RCC 7860 (cell line): ENCODE results near the gene ARHGAP28.
"Not testable (repeated sequence)": the region's sequence is repeated elsewhere in the genome, so short reads cannot be mapped to it uniquely, and the experiment has no call there.

Source experiments
- DNase-seq: peaks from one replicate; pipeline ENCODE4 v3.0.0-alpha.2; 2015; ENCODE audit warnings: low spot score
- FAIRE-seq: peaks from 2 replicates; lab custom pipeline; 2012; peaks lifted over from hg19 to GRCh38; lab: Jason Lieb, UNC

Gene ARHGAP28

DNA sequence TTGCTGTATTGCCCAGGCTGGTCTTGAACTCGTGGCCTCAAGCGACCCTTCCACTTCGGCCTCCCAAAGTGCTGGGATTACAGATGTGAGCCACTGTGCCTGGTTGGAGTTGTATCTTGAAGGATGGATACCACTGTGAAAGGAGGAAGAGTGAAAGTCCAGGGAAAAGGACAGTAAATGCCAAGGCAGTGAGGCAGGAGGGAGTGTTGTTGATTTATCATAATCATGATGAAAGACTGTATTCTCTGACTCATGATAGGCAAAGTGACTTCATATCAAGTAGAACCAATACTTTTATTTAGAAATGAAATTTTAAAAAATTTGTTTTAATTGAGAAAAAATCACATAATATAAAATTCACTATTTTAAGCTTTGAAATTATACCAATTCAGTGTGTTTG lies 162.3 kb downstream of the ARHGAP28 start:
- DNase-seq: no peak
- no peak for FAIRE-seq

- DNase-seq (peak; percentile 50), FAIRE-seq (peak; percentile 50)
Observed at GRCh38 chr18:6901286-6901926, 171.9 kb downstream of the ARHGAP28 start.

- FAIRE-seq (peak; percentile 42), DNase-seq (peak; percentile 67)
Observed at GRCh38 chr18:6917072-6917471, 187.6 kb downstream of the ARHGAP28 start.

DNA sequence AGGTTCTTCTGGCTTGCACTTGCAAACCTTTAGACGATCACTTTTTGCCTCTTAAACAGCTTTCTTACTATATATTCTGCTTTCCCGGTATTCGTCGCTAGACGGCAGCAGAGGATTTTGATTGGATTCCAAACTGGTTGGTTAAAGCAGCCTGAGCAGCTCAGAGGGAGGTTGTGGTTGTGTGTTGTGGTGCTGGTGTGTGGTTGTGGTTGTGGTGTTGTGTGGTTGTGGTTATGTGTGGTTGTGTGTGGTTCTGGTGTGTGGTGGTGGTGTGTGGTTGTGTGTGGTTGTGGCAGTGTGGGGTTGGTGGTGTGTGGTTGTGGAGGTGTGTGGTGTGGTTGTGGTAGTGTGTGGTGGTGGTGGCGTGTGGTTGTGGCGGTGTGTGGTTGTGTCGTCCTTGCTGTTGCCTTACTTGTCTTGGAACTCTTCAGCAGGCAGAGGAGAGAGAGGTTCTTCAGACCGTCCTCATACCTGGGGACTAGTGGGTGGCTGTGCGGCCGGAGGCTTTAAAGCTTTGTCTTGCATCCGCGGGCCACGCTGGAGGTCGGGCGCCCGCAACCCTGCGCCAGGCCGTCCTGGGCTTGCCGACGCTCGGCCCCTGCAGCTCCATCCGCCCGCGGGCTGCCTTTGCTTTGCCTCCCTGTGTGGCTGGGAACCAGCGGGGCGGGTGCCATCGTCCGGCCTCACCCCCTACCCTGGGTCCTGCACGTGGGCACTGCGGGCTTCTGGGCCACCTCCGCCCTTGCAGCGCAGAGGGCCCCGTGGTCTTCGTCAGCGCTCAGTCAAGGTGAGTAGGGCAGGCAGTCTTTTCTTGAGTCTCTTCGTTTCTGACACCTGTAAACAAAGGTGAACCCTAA lies 190.8 kb downstream of the ARHGAP28 start:
- FAIRE-seq: no peak
- DNase-seq: peak; percentile 49

DNA sequence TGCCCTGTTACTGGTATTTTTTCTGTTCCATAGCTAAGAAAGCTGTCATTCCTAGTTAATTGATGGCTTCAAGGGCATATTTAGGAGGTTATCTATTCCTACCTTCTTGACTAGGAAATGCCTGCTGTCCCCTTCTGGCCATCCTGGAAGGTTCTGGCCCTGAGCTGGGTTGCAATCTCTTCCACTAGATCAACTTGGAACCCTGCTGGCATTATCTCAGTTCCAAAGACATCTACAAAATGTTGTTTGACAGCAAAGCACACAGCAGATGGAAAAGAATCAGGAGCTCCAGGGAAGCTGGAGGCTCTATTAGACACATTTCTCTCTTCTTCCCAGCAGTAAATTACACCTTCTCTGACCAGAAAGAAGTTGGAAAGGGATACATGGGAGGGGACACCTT lies 192.1 kb downstream of the ARHGAP28 start:
- FAIRE-seq: no peak

DNA sequence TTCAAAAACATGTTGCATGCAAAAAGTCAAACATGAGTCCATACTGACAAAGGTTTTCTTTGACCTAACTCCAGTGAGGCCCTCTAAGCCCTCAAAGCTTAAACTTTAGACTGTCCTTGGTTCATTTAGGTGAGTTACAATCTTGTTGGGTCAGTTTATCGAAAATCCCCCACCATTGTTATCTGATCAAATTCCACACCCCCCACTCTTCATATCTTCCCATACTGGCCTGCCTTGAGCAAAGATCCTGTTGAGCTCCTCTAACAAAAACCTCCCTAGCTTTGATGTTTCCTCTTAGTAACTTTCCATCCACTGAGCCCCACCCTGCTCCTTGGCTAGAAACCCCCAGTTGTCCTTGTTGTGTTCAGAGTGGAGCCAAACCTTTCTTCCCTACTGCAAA lies 193.7 kb downstream of the ARHGAP28 start:
- no peak for DNase-seq
- no peak for FAIRE-seq

More for the DNA sequence above, 192.1 kb downstream of the ARHGAP28 start:
- DNase-seq: no peak

DNA sequence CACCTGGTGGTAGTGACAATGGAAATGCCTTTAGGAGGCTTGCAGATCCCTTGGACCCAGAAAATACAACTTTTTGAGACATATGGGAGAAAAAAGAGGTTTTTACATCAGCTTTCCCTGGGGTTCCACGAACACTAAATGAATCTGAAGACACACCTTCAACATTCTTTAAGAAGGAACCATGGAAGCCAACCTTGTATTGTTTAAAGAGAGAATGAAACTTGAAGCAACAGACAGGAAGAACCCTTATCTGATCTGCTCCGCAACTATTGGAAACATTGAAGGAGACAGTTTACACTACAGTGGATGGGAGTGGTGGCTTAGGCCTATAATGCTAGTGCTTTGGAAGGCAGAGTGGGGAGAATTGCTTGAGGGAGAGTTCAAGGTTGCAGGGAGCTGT lies 197.6 kb downstream of the ARHGAP28 start:
- no peak for FAIRE-seq

DNA sequence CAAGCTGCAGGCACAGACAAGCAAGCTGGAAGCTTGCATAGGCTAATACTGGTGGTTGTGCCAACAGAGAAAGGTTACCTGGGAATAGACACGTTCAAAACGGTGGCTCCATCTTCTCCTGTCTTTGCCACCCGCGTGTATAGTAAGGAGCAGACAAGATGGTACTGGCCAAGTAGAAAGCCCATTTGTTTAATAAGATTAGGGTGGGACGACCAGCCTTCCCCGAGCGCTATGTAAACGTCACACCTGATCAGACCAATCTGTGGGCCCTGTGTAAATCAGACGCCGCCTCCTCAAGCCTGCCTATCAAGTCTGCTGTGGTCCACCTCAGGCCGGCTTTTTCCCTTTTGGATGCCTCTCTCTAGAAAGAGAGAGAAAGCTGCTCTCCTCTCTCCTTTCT lies 198.8 kb downstream of the ARHGAP28 start:
- no peak for DNase-seq
- FAIRE-seq: no peak

More for the DNA sequence above, 197.6 kb downstream of the ARHGAP28 start:
- DNase-seq: no peak

DNA sequence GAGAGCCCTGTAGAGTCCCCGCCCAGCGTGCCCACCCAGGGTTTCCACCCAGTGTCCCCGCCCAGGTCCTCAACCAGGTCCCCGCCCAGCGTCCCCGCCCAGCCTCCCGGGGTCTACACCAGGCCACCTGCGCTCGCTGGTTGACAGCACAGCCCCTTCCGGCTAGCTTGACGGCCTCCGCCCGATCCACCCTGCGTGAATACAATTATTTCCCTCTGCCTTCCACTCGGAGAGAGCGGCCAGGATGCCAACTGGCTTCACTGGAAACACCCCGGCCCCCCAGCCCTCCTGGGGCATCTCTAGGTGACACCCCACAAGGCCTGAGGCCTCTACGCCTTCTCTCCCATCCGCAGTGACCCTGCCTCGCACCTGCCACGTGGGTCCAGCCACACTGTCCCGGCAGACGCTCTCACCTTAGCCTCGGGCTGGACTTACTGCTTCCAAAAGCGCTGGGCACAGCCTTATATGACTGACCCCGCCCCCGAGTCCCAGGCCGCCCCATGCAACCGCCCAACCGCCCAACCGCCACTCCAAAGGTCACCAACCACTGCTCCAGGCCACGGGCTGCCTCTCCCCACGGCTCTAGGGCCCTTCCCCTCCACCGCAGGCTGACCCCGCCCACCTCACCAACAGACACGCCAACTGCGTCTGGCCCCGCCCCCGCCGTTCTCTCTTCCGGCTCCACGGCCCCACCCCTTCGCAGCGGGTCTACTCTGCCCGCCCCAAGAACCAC lies 200.0 kb downstream of the ARHGAP28 start:
- no peak for DNase-seq
- FAIRE-seq: no peak

GRCh38 chr18:6934859-6935258 lies 205.3 kb downstream of the ARHGAP28 start:
- DNase-seq: no peak
- no peak for FAIRE-seq

GRCh38 chr18:6938003-6938402 lies 208.5 kb downstream of the ARHGAP28 start:
- no peak for FAIRE-seq
- DNase-seq: no peak

DNA sequence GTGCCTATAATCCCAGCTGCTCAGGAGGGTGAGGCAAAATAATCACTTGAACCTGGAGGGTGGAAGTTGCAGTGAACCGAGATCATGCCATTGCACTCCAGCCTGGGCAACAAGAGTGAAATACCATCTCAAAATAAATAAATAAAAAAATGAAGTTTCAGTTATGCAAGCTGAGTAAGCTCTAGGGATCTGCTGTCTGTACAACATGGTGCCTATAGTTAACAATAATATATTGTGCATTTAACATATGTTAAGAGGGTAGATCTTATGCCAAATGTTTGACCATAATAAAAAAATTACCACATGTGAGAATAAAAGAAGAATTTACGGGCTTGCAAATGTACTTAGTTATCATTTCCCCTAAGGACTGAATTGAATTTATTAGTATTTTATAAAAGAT lies 208.9 kb downstream of the ARHGAP28 start:
- not testable (repeated sequence) for FAIRE-seq

DNA sequence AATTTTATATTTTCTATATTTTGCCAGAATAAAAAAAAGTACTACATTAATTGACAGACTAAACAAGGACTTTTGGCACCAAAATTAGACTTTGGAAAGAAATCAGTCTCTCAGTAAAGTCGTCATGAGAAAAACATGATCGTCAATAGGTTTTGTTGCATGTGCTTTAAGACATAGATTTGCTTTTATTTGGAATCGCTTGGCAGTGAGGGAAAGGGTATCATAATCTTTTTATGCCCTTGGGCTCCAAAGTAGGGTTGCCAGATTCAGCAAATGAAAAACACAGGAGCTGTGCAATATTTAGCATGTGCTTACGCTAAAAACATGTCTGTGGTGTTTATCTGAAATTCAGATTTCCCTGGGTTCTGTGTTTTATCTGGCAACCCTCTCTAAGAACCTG lies 210.5 kb downstream of the ARHGAP28 start:
- no peak for DNase-seq
- FAIRE-seq: no peak

More for the DNA sequence above, 208.9 kb downstream of the ARHGAP28 start:
- DNase-seq: not testable (repeated sequence)

DNA sequence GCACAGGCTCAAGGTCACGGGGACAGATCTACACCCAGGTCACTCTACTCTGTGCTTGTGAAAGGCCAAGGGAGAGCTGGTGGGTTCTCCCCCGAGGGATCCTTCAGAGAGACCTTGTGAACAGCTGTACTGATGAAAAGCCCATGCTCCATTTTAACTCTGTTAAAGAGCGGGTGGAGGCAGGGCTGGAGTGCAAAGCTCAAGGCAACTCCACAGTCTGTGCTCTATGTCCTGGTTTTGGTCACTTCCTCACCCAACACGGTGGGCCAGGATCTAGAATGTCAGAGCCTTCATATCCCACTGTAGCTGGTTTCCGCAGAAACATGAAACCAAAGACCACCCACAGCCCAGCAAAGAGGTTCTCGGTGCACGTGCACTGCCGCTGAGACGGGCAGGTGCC lies 210.9 kb downstream of the ARHGAP28 start:
- no peak for FAIRE-seq
- no peak for DNase-seq

DNA sequence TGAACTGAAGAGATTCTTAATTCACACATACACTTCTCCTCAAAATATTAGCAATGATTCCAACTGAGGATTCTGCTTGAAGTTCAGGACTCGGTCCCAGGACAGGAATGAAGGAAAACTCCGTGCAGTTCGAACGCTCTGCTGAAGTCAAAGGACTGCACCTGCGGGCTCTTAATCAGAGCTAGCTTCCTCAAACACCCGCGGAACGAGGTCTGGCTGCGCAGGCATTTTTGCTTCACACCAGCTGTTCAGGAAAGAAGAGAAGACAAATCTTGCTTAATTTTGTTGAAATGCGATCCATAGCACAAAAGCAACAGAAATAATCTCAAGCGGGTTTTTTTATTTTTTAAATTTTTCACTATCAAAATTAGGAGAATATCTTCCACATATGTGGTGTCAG lies 212.5 kb downstream of the ARHGAP28 start:
- no peak for FAIRE-seq
- no peak for DNase-seq

DNA sequence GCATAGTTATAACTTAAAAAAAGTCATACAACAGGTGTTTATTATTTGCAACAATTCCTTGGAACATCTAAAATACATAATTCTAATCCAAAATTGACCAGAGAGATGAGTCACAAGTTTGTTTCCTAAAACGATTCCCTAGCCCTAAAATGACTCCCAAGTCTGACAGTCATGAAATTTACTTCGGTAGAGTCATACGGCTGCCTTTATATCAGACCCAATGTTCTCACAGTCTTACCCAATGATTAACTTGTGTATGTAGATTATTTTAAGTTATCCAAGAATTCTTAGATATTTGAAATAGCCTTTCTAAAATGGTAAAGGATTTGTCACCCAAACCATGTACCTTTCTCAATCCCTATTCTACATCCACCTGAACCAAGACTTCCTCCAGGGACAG lies 213.2 kb downstream of the ARHGAP28 start:
- no peak for FAIRE-seq
- DNase-seq: no peak

GRCh38 chr18:6943143-6943542 lies 213.6 kb downstream of the ARHGAP28 start:
- DNase-seq: no peak
- no peak for FAIRE-seq

- DNase-seq (no peak), FAIRE-seq (no peak)
Observed at GRCh38 chr18:6947338-6948030, 218.0 kb downstream of the ARHGAP28 start.

DNA sequence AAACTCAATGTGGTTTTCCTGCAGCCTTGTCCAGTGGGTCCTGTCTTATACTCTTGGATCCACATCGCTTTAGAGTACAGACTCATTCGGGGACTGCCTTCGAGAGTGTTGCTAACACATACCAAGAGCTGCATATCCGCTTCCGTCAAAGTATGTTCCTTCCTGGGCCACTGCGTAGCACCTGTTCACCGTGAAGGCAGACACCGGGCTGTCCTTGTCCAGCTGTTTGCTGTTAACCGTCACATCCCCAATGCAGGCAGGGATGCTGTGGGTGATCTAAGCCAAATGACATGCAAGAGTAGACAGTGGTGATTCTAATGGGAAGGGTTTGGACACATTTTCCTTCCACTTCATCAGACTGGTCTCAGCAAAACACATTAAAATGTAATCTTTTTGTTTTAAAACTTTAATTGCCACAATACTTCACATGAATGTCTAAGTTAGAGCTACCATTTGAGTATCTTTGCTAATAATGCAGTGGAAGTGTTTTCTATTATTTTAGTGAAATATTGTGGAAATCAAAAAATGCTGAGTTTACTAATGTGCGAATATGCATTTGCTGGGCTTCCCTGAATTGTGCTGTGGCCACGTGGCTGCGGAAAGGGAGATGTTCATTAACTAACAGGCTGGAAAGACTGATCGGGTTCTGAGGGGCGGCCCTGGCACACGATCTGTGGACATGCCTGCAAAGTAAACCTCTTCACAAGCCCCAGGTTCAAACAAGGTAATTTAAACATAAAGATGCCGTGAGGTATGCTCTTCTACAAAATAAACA lies 219.0 kb downstream of the ARHGAP28 start:
- FAIRE-seq (no peak), DNase-seq (no peak)
